Panc1 (cell line): ENCODE results near the gene TBCB.

Source experiments
- POLR2AphosphoS5 ChIP-seq: IDR thresholded peaks from 2 replicates; pipeline ENCODE4 v1.6.1; 2012; ENCODE audit warnings: mild to moderate bottlenecking, low read depth, low read length, moderate library complexity
- TF ChIP-seq, protein P1 (sequence below): fragments of 450-650 bp; IDR thresholded peaks from 2 replicates; pipeline ENCODE4 v1.5.1; 2017; ENCODE audit warnings: mild to moderate bottlenecking

- TF ChIP-seq, protein P1, sequence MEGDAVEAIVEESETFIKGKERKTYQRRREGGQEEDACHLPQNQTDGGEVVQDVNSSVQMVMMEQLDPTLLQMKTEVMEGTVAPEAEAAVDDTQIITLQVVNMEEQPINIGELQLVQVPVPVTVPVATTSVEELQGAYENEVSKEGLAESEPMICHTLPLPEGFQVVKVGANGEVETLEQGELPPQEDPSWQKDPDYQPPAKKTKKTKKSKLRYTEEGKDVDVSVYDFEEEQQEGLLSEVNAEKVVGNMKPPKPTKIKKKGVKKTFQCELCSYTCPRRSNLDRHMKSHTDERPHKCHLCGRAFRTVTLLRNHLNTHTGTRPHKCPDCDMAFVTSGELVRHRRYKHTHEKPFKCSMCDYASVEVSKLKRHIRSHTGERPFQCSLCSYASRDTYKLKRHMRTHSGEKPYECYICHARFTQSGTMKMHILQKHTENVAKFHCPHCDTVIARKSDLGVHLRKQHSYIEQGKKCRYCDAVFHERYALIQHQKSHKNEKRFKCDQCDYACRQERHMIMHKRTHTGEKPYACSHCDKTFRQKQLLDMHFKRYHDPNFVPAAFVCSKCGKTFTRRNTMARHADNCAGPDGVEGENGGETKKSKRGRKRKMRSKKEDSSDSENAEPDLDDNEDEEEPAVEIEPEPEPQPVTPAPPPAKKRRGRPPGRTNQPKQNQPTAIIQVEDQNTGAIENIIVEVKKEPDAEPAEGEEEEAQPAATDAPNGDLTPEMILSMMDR: no peak
- no peak for TF ChIP-seq POLR2AphosphoS5
Measured at GRCh38 chr19:36089847-36090246, 25.4 kb upstream of the TBCB start.
